Stimulated activated CD8-positive, alpha-beta memory T cell treated with anti-CD3 and anti-CD28 coated beads, Interleukin-12 subunit alpha, Interleukin-12 subunit beta, amount 100 ng/mL, for 4 hours (primary cell): Measurements from ENCODE around the gene CLBA1.

ENCODE experiments used
- DNase-seq: peaks from one replicate; pipeline ENCODE4 v3.0.0-alpha.2; 2020; ENCODE audit warnings: low read depth

Gene CLBA1

DNA sequence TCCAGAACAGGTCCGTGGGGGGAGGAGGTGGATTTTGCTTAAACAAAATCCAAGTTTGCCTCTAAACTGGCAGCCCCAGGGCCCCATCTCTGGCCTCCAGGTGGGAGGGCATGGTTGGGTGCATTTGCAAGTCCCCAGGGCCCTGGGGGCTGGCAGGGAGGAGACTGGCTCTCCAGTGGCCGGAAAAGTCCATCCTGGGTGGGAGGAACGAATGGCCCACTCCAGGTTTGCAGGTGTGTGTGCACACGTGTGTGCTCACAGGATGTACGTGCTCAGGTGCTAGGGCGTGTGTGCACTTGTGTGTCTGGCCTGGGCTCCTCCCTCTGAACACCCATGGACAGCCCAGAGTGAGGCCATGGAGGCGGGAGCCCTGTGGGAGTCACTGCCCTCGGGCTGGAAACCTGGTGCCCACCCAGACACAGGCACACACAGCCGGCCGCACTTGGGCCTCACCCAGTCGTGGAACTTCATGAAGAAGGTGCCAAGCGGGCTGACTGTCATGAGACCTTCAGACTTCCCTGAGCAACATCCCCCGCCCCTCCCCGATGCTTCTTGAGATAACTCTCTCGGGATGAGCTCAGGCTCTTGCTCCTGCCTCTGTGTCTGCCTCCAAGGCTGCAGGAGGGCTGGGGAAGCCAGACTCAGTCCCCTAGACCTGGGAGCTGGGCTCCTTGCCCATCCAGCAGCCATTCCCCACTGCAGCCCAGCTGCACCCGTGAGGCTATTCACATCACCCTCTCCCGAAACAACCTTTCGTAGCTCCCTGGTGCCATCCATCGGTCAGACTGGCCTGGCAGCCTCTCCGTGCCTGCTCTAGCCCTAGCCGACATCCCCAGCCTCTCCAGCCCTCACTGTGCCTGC lies 16.8 kb upstream of the CLBA1 start:
- no peak for DNase-seq

DNA sequence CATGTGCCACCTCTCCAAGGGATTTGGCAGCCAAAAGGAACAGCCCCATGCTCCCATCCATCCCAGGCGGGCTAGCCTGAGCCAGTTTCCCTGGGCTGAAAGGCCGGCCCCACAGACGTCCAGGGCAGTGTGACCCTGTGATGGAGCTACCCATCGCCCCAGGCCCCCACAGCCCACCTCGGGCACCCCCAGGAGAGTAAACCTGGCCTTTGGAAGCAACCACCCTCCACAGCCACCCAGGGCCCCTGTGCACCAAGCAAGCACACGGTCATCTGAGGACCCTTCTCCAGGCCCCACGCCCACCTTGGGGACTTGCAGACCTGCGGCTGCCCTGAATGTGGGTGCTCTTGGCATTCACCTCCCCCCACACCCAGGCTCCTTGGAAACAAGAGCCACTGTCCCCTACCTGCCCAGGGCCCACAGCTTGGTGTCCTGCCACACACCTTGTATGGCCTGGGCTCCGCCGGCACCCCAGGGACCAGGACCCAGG lies 15.8 kb upstream of the CLBA1 start:
- DNase-seq = no peak

DNA sequence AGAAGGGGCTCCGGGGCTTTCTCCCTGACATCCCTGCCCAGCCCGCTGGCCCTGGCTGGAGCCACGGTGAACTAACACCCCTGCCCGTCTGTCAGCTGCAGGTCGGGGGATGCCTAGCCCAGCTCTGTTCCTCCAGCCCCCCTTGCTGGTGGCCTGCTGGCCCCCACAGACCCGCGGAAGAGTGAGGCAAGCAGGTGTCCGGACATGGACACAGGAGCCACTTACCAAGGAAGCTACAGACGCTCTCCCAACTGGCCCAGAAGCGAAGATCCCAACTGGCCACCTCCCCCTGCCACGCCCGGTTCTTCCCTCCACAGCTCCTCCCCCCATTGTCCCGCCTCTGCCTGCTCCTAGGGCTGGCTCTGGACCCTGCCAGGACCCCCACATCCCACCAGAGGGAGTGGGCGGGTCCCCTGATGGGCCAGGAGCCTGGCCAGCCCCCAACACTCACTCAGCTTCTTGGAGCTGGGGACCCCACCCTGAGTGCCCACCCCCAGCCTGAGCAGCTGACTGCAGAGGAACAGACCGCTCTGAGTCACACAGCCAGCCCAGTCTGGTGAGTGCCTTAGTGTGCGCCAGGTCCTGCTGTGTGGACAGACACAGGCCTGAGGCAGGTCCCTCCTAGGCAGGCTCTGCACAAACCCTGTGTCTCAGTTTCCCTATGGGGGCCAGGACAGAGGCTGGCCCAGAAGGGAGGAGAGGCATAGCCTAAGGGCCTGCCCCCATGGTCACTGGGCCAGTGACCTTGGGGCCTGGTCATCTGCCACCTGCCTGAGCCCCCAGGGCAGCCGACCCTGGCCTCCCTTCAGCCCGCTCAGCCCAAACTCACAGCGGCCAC lies 15.1 kb upstream of the CLBA1 start:
- DNase-seq = no peak

DNA sequence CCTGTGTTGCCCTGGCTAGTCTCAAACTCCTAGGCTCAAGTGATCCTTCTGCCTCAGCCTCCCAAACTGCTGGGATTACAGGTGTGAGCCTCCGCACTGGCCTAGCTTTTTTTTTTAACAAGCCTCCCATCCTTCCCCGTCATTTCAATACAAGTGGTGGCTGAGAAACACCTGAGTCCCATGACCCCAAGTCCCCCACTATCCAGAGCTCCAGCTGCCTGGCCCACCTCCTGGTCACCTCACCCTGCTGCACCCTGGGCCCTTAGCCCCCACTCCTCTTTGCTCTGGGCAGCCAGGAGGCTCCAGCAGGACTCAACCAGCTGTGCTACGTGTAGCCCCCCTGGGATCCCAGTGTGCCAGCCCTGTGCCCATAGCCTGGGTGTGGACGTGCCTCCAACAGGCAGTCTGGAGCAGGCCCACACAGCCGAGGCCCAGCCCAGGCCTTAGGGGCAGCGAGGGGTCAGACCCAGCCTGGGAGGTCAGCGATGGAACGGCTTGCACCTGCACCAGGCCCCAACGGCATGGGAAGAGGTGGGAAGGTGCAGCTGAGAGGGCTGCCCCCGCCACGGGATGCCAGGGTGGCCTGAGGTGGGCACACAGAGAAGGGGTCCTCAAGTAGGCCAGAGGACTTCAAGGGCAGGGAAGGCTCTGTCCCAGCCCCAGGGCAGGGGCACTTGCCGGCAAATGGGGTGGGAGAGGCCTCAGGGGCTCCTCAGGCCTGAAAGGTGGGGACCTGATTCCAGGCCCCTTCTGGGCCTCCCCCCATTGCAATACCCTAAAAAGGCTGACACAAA lies 13.9 kb upstream of the CLBA1 start:
- DNase-seq = no peak

DNA sequence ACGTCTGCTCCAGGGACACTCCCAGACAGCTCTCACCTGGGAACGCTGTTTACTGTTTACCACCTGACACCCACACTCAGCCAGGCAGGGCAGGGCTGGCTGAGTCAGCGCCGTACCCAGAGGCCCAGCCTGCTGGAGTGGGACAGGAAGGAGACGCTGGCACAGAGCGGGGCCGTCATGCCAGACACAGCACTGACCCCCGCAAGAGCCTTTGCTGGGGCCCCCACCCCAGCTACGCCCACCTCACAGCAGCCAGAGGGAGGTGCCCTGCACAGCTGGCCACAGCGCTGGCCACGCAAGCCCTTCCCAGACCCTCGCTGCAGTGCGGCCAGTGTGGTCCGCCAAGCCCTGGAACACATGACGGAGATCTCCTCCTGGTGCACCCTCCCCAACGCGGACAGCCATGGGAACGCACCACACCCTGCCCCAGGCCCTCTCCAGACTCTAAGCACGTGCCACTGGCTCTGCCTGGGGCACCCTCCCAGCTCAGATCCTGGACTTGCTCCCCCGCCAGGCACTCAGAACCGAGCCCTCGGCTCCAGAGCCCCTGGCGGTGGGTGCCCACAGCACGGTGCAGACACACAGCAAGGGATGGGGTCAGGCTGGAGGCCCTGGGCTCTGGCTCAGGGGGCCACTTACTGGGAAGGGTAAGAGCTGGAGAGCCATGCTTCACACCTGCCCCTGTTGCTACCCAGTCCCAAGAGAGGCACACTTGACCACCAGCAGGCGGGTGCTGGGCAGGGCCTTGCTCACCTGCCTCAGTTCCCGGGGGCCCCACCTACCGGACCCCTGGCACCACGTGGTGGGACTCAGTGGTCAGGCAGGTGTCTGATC lies 13.1 kb upstream of the CLBA1 start:
- DNase-seq = no peak

DNA sequence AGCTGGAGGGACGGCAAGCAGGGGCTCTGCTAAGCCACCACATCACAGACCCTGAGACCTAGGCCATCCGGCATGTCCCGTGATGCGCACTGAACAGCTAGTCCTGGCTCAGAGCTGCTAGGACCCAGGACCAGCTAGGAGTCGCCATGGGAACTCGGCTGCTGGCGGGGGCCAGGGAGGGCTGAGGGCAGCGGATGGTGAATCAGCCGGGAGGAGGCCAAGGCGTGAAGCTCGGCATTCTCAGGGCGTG lies 12.5 kb upstream of the CLBA1 start:
- no peak for DNase-seq

DNA sequence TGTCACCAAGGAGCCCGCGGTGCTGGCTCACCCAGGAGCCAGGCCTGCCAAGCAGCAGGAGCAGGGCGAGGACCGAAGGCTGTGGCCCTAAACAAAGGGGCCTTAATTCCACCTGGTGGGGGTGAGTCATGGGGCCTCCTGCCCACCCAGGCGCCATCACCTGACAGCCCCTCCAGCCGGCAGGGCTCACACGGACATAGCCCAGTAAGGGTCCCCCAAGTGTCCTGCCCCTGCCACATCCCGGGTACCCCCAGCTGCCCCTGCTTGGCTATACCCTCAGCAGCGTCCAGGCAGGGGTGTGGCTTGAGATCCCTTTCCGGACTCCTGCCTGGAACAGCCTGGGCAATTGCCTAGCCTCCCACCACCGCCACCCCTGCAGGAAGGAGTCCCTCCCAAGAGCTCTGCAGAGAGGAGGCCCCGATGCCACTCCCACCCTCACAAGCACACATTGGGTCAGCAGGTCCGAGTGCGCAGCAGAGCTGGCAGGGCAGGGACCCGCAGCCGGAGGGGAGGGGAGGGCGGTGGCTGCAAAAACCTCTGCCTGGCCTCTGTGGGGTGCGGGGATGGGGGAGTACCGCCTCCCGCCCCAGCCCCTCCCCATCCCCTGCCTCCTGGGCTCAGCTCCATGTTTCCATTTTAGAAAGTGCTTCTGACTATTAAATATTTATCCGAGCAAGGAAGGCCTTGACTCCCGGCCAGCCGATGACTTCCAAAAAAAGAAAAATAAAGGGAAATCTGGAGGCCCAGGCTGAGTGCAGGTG lies 12.0 kb upstream of the CLBA1 start:
- DNase-seq = no peak

DNA sequence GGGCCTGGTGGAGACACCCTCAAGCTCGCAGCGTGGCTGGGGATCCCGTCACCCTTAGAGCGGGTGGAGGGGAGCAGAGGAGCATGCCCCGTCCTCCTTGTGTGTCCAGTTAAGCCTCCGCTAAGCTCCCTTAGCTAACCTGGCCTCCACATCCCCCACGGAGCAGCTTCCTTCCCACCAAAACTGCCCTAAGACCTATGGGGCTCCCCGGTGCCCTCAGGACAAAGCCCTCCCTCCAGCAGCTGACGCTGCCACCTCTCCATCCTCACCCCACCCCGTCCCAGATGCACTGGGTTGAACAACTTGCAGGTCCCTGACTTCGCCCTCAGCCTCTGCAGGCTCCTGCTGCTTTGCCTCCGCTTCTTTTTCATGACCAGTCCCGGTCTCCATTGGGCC lies 11.4 kb upstream of the CLBA1 start:
- no peak for DNase-seq

DNA sequence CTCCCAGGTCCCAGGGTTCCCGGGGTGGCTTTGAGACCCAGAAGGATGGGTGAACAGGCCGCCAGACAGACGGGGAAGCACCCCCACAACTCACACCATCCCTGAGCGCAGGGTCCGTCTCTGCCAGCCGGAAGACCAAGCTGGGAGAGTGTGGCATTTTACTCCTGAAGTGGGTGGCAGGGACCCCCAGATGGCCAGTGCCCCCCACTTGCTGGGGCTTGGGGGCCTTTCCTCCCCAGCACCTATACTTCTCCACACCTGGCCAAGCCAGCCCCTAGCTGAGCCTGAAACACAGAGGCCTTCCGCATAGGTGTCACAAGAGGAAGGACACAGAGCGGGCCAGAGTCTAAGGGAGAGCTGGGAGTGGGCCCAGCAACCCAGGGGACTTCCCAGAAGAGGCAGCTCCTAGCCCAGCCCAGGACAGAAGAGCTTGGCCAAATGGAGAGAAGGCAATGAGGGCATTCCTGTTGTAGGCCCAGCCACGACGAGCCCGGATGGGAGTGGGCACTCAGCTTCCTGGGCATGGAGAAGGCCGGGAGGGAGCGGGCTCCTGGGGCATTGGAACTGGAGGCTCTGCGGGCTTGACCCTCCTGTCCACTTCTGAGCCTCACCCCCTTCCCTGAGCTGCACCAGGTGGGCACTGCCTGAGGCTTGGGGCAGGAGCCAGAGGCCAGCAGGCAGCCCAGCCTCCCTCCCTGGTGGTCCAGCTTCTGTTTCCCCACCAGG lies 10.8 kb upstream of the CLBA1 start:
- no peak for DNase-seq

DNA sequence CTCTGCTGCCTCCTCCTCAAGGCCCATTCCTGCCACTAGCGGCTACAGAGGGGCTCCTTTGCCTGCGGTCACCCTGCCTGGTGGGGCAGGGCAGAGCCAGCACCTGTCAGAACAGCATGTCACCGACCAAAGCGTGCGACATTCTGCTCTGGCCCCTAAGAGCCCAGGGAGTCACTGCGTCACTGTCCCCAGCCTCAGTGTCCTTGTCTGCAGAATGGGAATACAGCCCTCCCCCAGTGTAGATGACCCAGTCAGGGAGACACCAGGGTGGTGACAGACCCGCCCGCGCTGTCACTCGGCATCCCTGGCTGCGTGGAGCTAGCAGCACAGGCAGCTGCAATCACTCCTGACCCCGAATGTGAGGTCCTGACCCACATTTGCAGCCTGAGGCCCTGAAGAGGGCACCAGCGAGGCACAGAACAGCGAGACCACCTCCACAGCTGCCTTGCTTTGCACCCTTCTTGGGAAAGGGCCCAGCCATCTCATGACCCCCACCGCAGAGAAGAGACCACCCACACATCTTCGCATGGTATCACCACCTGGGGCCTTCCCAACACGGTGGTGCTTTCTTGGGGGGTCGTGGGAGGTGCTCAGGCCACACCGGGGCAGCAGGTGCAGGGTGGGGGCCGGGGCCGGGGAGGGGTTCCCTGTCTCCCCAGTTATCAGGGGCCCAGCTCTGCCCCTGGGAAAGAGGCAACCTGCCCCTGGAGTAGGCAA lies 9.9 kb upstream of the CLBA1 start:
- DNase-seq = no peak

DNA sequence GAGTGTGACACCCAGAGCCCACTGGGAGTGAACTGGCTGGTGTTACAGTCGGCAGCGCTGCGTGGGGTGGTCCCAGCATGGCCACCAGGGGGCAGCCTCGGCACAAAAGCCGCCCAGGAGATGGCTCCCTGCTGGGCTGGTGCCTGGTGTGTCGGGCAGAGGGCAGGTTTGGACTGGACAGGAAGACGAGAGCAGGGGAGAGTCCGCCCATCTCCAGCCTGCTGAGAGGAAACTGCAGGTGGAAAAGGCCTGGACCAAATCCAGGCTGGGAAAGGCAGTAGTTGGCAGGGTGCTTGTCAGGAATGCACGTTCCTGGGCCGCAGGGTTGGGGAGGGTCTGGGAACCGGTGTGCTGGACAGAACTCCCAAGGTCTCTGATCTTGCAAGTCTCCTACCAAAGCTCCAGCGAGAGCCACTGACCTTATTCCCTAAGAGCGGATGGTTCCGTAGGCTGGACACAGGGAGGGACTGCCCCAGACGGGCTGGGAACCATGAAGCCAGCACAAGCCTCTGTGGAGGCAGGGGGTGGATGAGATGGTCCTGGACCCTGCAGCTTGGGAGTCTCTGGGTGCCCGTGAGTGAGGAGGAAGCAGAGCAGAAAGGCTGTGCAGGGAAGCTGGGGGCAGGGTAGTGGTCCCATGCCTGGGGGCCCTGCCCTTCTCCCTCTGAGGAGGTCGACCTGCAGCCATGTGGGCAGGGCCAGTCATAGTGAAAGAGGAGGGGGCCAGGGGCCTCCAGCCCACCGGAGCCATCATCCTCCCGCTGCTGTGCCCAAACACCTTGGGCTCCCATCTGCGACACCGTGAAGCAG lies 9.2 kb upstream of the CLBA1 start:
- DNase-seq = peak; percentile 69

DNA sequence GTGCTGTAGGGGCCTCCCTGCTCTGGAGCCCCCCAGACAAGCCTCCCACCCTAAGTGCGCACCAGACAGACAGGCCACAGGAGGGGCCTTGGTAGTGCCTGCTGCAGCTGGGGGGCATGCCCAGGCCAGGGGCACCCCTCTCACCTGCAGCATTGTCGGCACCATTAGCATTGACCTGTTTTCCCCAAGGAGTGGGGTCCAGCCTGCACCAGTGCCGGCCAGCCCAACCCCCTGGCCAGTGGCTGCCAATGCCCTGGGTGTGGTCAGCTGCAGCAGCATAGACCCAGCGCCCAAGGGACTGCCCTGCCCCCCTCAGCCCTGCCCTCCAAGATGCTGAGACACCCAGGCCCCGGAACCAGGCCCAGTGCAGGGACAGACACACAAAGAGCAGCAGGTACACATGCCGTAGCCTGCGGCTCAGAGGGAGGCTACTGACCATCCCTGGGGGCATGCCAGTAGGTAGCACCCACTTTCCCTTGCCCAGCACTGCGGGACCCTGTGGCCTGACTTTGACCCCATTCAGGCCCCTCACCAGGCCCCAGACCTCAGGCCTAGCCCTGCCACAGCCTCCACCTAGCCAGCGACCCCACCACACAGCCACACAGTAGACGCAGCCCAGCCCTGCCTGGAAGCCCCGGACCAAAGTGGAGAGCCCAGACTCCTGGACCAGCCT lies 8.4 kb upstream of the CLBA1 start:
- no peak for DNase-seq

DNA sequence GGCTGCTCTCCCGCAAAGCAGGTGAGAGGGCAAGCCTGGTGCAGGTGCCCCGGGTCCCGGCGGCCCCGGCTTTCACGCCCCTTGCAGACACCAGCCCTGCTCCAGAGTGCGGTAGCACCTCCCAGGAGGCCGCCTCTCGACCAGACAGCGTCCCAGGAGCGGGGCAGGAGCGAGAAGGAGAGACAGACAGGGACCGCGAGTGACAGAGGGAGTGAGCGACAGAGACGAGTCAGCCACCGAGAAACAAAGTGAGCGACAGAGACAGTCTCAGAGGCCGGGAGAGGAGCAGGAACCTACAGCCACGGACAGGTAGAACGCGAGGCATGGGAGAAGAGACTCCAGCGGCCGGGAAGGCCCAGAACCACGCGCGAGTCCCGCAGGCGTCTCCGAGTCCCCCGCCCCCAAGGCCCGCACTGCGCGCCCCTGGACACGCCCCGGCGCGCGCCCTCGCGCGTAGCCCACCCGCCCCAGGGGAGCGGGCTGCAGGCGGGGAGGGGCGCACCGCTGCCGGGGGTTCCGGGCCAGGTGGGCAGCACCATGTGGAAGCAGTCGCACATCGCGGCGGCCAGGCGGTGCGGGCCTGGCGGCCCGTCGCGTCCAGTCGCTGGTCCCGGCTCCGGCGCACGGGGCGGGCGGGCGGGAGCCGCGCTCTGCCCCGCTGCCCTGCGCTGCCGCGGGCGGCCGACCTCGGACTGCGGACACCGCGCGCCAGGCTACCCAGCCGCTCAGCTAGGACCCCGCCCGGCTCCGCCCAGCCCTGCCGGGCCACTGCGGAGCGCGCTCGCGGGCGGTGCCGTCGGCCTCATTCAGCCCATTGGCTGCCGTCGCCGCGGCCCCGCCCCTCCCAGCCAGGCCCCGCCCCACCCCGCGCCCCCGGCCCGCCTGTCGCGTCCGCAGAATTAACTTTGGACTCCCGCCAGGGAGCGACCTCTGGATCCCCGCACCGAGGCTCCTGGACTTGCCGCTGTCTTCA lies 7.6 kb upstream of the CLBA1 start, which contains the start of gene AHNAK2:
Gene AHNAK2 (minus strand): TSS at position 694 of the 973 bp plus-strand sequence. CDS start 137 bp downstream, at position 557.
- DNase-seq = no peak

DNA sequence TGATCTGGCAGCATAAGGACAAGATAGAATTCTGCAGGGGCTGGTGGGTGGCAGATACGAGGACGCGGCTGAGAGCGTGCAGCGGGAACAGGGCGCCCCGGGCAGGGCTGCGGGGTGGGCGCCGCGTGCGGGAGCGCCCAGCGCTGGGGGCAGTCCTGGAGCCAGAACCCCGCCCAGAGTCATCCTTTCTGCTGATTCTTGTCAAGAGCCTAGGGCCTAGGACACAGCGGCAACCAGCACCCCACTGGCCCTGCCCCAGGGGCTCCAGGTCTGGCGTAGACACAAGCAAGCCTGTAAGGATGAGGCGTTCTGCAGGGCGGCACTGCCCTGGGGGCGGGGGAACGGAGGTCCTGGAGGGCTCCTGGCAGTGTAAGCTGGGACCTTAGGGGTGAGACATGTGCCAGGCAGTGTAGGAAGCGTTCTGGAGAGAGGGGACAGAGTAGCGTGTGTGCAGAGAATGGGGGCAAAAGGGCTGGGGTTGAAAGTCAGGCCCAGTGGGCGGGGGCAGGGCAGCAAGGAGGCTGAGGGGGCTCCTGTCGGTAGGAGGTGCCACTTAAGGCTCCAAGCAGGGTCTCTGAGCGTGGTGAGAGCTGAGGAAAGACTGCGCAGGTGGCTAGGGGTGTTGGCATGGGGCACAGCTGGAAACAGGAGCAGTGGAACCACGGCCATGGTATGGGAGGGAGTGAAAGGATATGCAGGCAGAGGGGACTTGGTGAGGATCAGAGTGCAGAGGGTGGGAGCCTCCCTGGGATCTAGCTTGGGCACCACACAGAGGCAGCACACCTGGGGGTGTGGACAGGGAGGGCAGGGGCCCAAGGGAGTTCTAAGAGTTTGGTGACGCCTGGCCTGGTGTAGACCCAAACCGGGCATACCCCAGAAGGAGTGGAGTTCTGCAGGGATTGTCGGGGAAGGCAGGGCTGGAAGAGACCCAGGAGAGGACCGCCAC lies 6.6 kb upstream of the CLBA1 start:
- no peak for DNase-seq

DNA sequence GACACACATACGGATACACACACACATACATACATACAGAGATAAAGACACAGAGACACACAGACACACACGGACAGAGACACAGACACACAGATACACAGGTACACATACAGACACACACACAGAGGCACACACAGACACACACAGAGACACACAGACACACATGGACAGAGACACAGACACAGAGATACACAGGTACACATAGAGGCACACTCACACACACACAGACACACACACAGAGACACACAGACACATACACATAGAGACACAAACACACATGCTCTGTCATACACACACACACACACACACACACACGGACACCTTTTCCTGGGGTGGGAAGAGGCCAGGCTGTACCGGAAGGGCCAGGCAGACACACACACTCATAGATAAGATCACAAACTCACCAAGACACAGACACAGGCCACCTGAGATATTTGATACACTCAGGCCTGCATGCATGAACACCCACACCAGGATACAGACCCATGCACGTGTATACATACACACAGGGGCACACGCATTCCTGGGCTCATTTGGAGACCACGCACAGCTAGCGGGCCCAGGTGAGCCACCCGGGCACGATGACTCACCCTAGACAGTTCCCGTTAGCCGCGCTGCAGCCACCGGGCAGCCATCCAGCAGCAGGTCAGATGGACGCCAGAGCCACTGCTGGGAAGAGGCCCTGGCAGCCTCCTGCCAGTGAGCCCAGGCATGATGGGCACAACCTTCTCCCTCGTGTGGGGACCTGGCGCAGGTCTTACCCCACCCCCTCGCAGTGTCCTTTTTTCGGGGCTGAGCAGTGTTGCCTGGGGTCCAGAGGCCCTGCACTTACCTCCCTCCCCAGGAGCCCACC lies 5.6 kb upstream of the CLBA1 start:
- no peak for DNase-seq
